Stimulated activated CD4-positive, alpha-beta T cell treated with anti-CD3 and anti-CD28 coated beads, Interleukin-1b, Interleukin-23, amount 100 ng/mL, for 1 hour (primary cell): Measurements from ENCODE around the gene RBFA.

Source experiments
- DNase-seq, 2 donors: peaks; one replicate each; pipeline ENCODE4 v3.0.0-alpha.2; 2020; ENCODE audit warnings: low read depth in 2 of 2

RBFA gene

DNA sequence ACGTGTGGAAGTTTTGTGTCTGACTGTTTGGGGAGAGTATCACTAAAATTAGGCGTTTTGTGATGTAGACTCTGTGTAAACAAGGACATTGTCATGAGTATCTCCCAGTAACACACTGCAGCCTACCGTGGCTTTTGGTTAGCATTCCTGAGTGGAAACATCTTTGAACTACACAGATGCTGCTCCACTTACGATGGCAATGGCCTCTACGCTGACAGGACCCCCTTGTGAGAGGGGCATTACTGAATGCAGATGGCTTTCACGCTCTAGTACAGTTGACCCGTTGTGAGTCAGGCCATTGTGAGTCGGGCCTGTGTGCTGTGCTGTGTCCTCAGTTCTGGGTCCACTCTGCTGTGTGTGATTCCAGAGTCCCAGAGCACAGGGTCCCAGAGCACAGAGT lies 40.5 kb downstream of the RBFA start:
- no peak for DNase-seq

DNA sequence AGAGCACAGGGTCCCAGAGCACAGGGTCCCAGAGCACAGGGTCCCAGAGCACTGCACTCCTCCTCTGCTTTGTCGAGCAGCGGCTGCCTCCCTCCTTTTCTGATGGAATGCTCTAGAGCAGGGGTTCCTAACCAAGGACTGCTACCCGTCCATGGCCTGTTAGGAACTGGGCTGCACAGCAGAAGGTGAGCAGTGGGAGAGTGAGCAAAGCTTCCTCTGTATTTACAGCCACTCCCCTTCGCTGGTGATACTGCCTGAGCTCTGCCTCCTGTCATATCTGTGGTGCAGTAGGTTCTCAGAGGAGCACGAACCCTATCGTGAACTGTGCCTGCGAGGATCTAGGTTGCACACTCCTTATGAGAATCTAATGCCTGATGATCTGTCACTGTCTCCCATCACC lies 41.7 kb downstream of the RBFA start:
- no peak for DNase-seq

DNA sequence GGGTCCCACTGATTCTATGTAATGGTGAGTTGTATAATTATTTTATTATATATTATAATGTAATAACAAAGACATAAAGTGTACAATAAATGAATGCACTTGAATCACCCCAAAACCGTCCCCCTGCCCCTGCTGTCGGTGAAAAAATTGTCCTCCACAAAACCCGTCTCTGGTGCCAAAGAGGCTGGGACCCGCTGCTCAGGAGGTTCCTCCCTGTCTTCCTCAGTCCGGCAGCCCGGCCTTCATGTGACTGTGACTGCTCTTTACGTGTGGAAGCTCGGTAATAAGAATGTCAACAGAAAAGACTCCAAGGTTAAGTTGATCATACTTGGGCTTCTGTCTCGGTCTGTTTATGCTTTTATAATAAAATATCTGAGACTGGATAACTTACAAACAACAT lies 42.1 kb downstream of the RBFA start:
- no peak for DNase-seq

DNA sequence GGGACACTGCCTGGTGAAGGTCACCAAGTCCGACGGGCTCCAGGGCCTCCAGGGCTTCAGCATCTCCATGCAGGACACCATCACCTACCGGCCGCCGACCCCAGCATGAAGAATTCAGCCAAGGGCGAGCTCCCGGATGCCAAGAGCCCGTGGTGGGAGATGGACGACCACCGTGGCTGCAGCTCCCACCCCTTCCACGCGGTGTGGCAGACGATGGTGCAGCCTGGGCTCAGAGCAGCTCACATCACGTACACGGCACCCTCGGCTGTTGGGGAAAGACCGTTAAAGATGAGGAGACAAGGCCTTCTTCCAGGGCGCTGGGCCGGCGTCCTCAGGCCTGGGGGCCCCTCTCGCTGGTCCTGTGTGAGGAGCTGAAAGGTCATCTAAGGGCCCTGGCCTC lies 43.6 kb downstream of the RBFA start:
- DNase-seq, result no peak
